Liver (tissue), 9 donors: ENCODE data around the gene AP1M1. TPM values are rescaled to one million over a fixed set of nuclear protein-coding genes. Genes with fewer than 3 reads are reported as not detected.

ENCODE experiments used
- DNase-seq: peaks from one replicate; pipeline ENCODE4 v3.0.0-alpha.2; 2017; ENCODE audit warnings: low spot score
- H3K27ac ChIP-seq, 2 donors: one replicate each; pipeline ENCODE4 v1.7.0; 2013; ENCODE audit warnings: inconsistent platforms in 2 of 2, low read length in 2 of 2, control low read depth in 1 of 2, low read depth in 1 of 2, mild to moderate bottlenecking in 1 of 2
- H3K27me3 ChIP-seq, 4 donors: one replicate each; pipeline versions ENCODE4 v1.6.1 to v1.7.0; 2013; ENCODE audit warnings: low read length in 3 of 4, inconsistent platforms in 1 of 4, mild to moderate bottlenecking in 1 of 4, moderate library complexity in 1 of 4; ENCODE audit not compliant: control insufficient read depth in 4 of 4, insufficient read depth in 4 of 4
- H3K36me3 ChIP-seq, 4 donors: one replicate each; pipeline versions ENCODE4 v1.6.1 to v1.7.0; 2013; ENCODE audit warnings: low read length in 3 of 4, mild to moderate bottlenecking in 3 of 4, low read depth in 1 of 4, moderate library complexity in 1 of 4; ENCODE audit not compliant: control insufficient read depth in 4 of 4, insufficient read depth in 3 of 4
- H3K4me1 ChIP-seq, 4 donors: one replicate each; pipeline versions ENCODE4 v1.6.1 to v1.7.0; 2013; ENCODE audit warnings: low read length in 3 of 4, mild to moderate bottlenecking in 3 of 4, moderate library complexity in 1 of 4; ENCODE audit not compliant: control insufficient read depth in 4 of 4, insufficient read depth in 4 of 4
- H3K4me3 ChIP-seq, 3 donors: one replicate each; pipeline versions ENCODE4 v1.6.1 to v1.7.0; 2013; ENCODE audit warnings: low read length in 3 of 3, control low read depth in 1 of 3, low read depth in 1 of 3, mild to moderate bottlenecking in 1 of 3
- H3K9ac ChIP-seq, 2 donors: one replicate each; pipeline ENCODE4 v1.7.0; 2013; ENCODE audit warnings: low read length in 2 of 2, mild to moderate bottlenecking in 2 of 2, moderate library complexity in 2 of 2, control low read depth in 1 of 2, low read depth in 1 of 2
- H3K9me3 ChIP-seq, 4 donors: one replicate each; pipeline versions ENCODE4 v1.6.1 to v1.7.0; 2013; ENCODE audit warnings: low read length in 3 of 4; ENCODE audit not compliant: control insufficient read depth in 4 of 4
- ATF3 ChIP-seq: IDR thresholded peaks from 2 replicates; pipeline ENCODE4 v1.6.1; 2016; ENCODE audit warnings: antibody characterized with exemption
- CTCF ChIP-seq: fragments of 150-350 bp; IDR thresholded peaks from 2 replicates; pipeline ENCODE4 v1.5.1; 2017; ENCODE audit warnings: improper control_type of control experiment, low read depth, low read length; ENCODE audit not compliant: missing input control
- EGR1 ChIP-seq, 2 donors: IDR thresholded peaks; 2 replicates each; pipeline ENCODE4 v1.6.1; 2016 to 2018; ENCODE audit warnings: antibody characterized with exemption in 2 of 2, low read depth in 2 of 2
- FOXA1 ChIP-seq: IDR thresholded peaks from 2 replicates; pipeline ENCODE4 v1.6.1; 2016; ENCODE audit warnings: antibody characterized with exemption
- FOXA2 ChIP-seq: IDR thresholded peaks from 2 replicates; pipeline ENCODE4 v1.6.1; 2016; ENCODE audit warnings: antibody characterized with exemption
- GABPA ChIP-seq, 2 donors: IDR thresholded peaks in 1 of 2; conservative IDR thresholded peaks in 1 of 2; 2 replicates each; pipeline ENCODE4 v1.6.1; 2016; ENCODE audit warnings: antibody characterized with exemption in 2 of 2, mild to moderate bottlenecking in 1 of 2, moderate library complexity in 1 of 2
- HNF4A ChIP-seq, 2 donors: conservative IDR thresholded peaks; 2 replicates each; pipeline ENCODE4 v1.6.1; 2016; ENCODE audit warnings: antibody characterized with exemption in 2 of 2, mild to moderate bottlenecking in 2 of 2
- JUND ChIP-seq, 2 donors: IDR thresholded peaks; 2 replicates each; pipeline ENCODE4 v1.6.1; 2016; ENCODE audit warnings: antibody characterized with exemption in 2 of 2
- MAX ChIP-seq: IDR thresholded peaks from 2 replicates; pipeline ENCODE4 v1.6.1; 2016; ENCODE audit warnings: antibody characterized with exemption
- NR2F2 ChIP-seq: IDR thresholded peaks from 2 replicates; pipeline ENCODE4 v1.6.1; 2016; ENCODE audit warnings: antibody characterized with exemption
- RAD21 ChIP-seq, 2 donors: IDR thresholded peaks; 2 replicates each; pipeline ENCODE4 v1.6.1; 2016; ENCODE audit warnings: antibody characterized with exemption in 2 of 2, mild to moderate bottlenecking in 2 of 2
- REST ChIP-seq: IDR thresholded peaks from 2 replicates; pipeline ENCODE4 v1.6.1; 2016; ENCODE audit warnings: antibody characterized with exemption, mild to moderate bottlenecking
- RXRA ChIP-seq, 2 donors: IDR thresholded peaks; 2 replicates each; pipeline ENCODE4 v1.6.1; 2017 to 2018; ENCODE audit warnings: antibody characterized with exemption in 2 of 2, mild to moderate bottlenecking in 1 of 2
- SP1 ChIP-seq: IDR thresholded peaks from 2 replicates; pipeline ENCODE4 v1.6.1; 2018; ENCODE audit warnings: antibody characterized with exemption, mild to moderate bottlenecking
- TAF1 ChIP-seq: conservative IDR thresholded peaks from 2 replicates; pipeline ENCODE4 v1.6.1; 2016; ENCODE audit warnings: antibody characterized with exemption, mild to moderate bottlenecking
- YY1 ChIP-seq: IDR thresholded peaks from 2 replicates; pipeline ENCODE4 v1.6.1; 2016; ENCODE audit warnings: antibody characterized with exemption, mild to moderate bottlenecking
- ZBTB33 ChIP-seq: IDR thresholded peaks from 2 replicates; pipeline ENCODE4 v1.6.1; 2016; ENCODE audit warnings: antibody characterized with exemption
- WGBS: extraction: QIAGEN DNeasy Blood & Tissue Kit; methylation state at CpG from one replicate; pipeline ENCODE4 v1.1.7; 2013; 5-methylcytosine and 5-hydroxymethylcytosine counted together
- polyA plus RNA-seq, 2 donors: library from polyadenylated mRNA; stranded (reverse) in 1 of 2; unstranded in 1 of 2; fragments of 200-250 nt in 1 of 2; fragments of >200 nt in 1 of 2; fragmentation: Nextera tagmentation in 1 of 2; extraction: Ambion mirVana in 1 of 2; gene quantifications; one replicate each; pipeline versions ENCODE4 v1.2.1 to v1.2.3, GENCODE V29; 2013 to 2015
- total RNA-seq, 2 donors: library from RNA; depleted of rRNA; stranded (reverse); fragments of >200 nt; gene quantifications; one replicate each; pipeline ENCODE4 v1.2.3, GENCODE V29; 2014
- donor health status: healthy.
- donor health status: healthy.
- donor health status: healthy.
- donor health status: healthy.
- donor health status: healthy.

AP1M1 gene
- total and polyA plus RNA-seq, 4 donors, result 25.4 to 62.2 (median 50.4) TPM

GRCh38 chr19:16217716-16218451 is 20.2 kb downstream of the AP1M1 start:
- WGBS, result 90% methylated on average over 16 of the region's 16 CpGs
- no peaks in the 10 kb centered on the region for H3K4me1 ChIP-seq

GRCh38 chr19:16218851-16219250 is 21.1 kb downstream of the AP1M1 start:
- peaks cover 4 to 21% (median 10%) of the 10 kb centered on the region in 4 donors for H3K9me3 ChIP-seq
- DNase-seq, result no peak
- H3K4me1 ChIP-seq, result no peaks in the 10 kb centered on the region
- peaks cover 4 to 68% (median 39%) of the 10 kb centered on the region in 4 donors for H3K36me3 ChIP-seq
- H3K27ac ChIP-seq, result no peak overlapping the region
- WGBS, result 94% methylated on average over 2 of the region's 2 CpGs
- H3K27me3 ChIP-seq, result no peaks in the 10 kb centered on the region
- no peak overlapping the region for H3K9ac ChIP-seq
- H3K4me3 ChIP-seq, result no peak overlapping the region
- TF ChIP-seq RXRA (IDR thresholded peaks at IDR 0.05) (no peak), CTCF (no peak), YY1 (no peak), EGR1 (IDR thresholded peaks at IDR 0.05; ENCODE audit: low read depth in 2 of 2) (no peak), SP1 (no peak), TAF1 (no peak), FOXA1 (no peak)

More at GRCh38 chr19:16217716-16218451, 20.2 kb downstream of the AP1M1 start:
- Histone ChIP-seq H3K9ac (no peak overlapping the region), H3K4me3 (no peak overlapping the region), H3K9me3 (peaks cover 4 to 21% (median 10%) of the 10 kb centered on the region in 4 donors), H3K36me3 (peaks cover 2 to 58% (median 33%) of the 10 kb centered on the region in 4 donors), H3K27me3 (no peaks in the 10 kb centered on the region), H3K27ac (no peak overlapping the region)
- TF ChIP-seq FOXA2 (no peak), JUND (IDR thresholded peaks at IDR 0.05) (no peak), ZBTB33 (no peak), FOXA1 (no peak), SP1 (no peak), MAX (no peak), HNF4A (conservative IDR thresholded peaks at IDR 0.05) (no peak)
- no peak for DNase-seq

GRCh38 chr19:16222806-16223205 is 25.1 kb downstream of the AP1M1 start:
- 94% methylated on average over 3 of the region's 3 CpGs for WGBS
- H3K4me1 ChIP-seq, result no peaks in the 10 kb centered on the region
- no peak overlapping the region for H3K27ac ChIP-seq
- H3K36me3 ChIP-seq, result peaks cover 17 to 91% (median 51%) of the 10 kb centered on the region in 4 donors
- H3K9ac ChIP-seq, result no peak overlapping the region
- no peak overlapping the region for H3K4me3 ChIP-seq
- no peaks in the 10 kb centered on the region for H3K27me3 ChIP-seq
- DNase-seq, result no peak
- peaks cover 4 to 21% (median 10%) of the 10 kb centered on the region in 4 donors for H3K9me3 ChIP-seq
- TF ChIP-seq RXRA (IDR thresholded peaks at IDR 0.05), result no peak
- TF ChIP-seq GABPA (IDR thresholded peaks at IDR 0.05 in 1 of 2, conservative IDR thresholded peaks at IDR 0.05 in 1 of 2), result no peak
- no peak for TF ChIP-seq ATF3
- no peak for TF ChIP-seq YY1
- no peak for TF ChIP-seq TAF1
- no peak for TF ChIP-seq REST
- no peak for TF ChIP-seq NR2F2
- TF ChIP-seq FOXA1, result no peak
- no peak for TF ChIP-seq RAD21 (IDR thresholded peaks at IDR 0.05)
- no peak for TF ChIP-seq CTCF
- no peak for TF ChIP-seq JUND (IDR thresholded peaks at IDR 0.05)
- TF ChIP-seq SP1, result no peak
